OCI-LY1 (cell line): Measurements from ENCODE around the gene ZNF282.

Experiments used
- H2AFZ ChIP-seq: fragments of 200-600 bp; sonication (generic), shearing (Covaris generic); 2 replicates; pipeline ENCODE4 v1.6.0; 2014; ENCODE audit warnings: antibody characterized with exemption, mild to moderate bottlenecking, low read length
- H3F3A ChIP-seq: fragments of 200-600 bp; sonication (generic), shearing (Covaris generic); 2 replicates; pipeline ENCODE4 v1.6.0; 2014; ENCODE audit warnings: mild to moderate bottlenecking, antibody characterized with exemption, low read length, moderate library complexity; ENCODE audit not compliant: insufficient read depth
- H3K27ac ChIP-seq: fragments of 200-600 bp; sonication (generic); 2 replicates; pipeline ENCODE4 v1.5.1; 2014; ENCODE audit warnings: low read length, mixed run types, mild to moderate bottlenecking, low read depth; ENCODE audit not compliant: poor library complexity, severe bottlenecking
- H3K27me3 ChIP-seq: fragments of 200-600 bp; sonication (generic); 2 replicates; pipeline ENCODE4 v1.6.0; 2014; ENCODE audit warnings: antibody characterized with exemption, mild to moderate bottlenecking, low read length, moderate library complexity; ENCODE audit not compliant: insufficient read depth
- H3K36me3 ChIP-seq: fragments of 200-600 bp; sonication (generic); 2 replicates; pipeline ENCODE4 v1.6.1; 2014; ENCODE audit warnings: mild to moderate bottlenecking, antibody characterized with exemption, low read length, moderate library complexity, mixed read lengths; ENCODE audit not compliant: insufficient read depth
- H3K4me1 ChIP-seq: fragments of 200-600 bp; sonication (generic); 2 replicates; pipeline ENCODE4 v1.5.1; 2014; ENCODE audit warnings: mild to moderate bottlenecking, low read length, moderate library complexity; ENCODE audit not compliant: insufficient read depth, severe bottlenecking
- H3K4me2 ChIP-seq: fragments of 200-600 bp; sonication (generic), shearing (Covaris generic); 2 replicates; pipeline ENCODE4 v1.6.1; 2014; ENCODE audit warnings: low read length
- H3K4me3 ChIP-seq: fragments of 200-600 bp; sonication (generic); 2 replicates; pipeline ENCODE4 v1.5.1; 2014; ENCODE audit warnings: low read length, low read depth, mild to moderate bottlenecking, mixed read lengths; ENCODE audit not compliant: poor library complexity, severe bottlenecking
- H3K79me2 ChIP-seq: fragments of 200-600 bp; shearing (Covaris generic); 2 replicates; pipeline ENCODE4 v1.6.1; 2016; ENCODE audit warnings: mixed run types, low read length, mixed read lengths; ENCODE audit not compliant: insufficient read depth
- H3K9ac ChIP-seq: fragments of 200-600 bp; sonication (generic), shearing (Covaris generic); 2 replicates; pipeline ENCODE4 v1.6.1; 2014; ENCODE audit warnings: mild to moderate bottlenecking, low read length, mixed read lengths
- H3K9me2 ChIP-seq: fragments of 200-600 bp; sonication (generic), shearing (Covaris generic); 2 replicates; pipeline ENCODE4 v1.6.1; 2014; ENCODE audit warnings: low read depth, mild to moderate bottlenecking, low read length, mixed read lengths
- H3K9me3 ChIP-seq: fragments of 200-600 bp; shearing (Covaris generic); 2 replicates; pipeline ENCODE4 v1.6.1; 2014; ENCODE audit warnings: low read length, mixed read lengths
- H4K20me1 ChIP-seq: fragments of 200-600 bp; sonication (generic), shearing (Covaris generic); 2 replicates; pipeline ENCODE4 v1.6.0; 2016; ENCODE audit warnings: mild to moderate bottlenecking, low read length; ENCODE audit not compliant: insufficient read depth
- CTCF ChIP-seq: fragments of 200-600 bp; sonication (generic), shearing (Covaris generic); IDR thresholded peaks from 2 replicates; pipeline ENCODE4 v1.5.1; 2017; ENCODE audit warnings: mild to moderate bottlenecking, antibody characterized with exemption, low read length, moderate library complexity, mixed read lengths
- EZH2 ChIP-seq: fragments of 200-600 bp; sonication (generic), shearing (Covaris generic); IDR thresholded peaks from 2 replicates; pipeline ENCODE4 v1.8.0; 2017; ENCODE audit warnings: borderline replicate concordance, mixed run types, mild to moderate bottlenecking, antibody characterized with exemption, low read length, moderate library complexity, mixed read lengths

The ZNF282 gene

GRCh38 chr7:149156898-149157297, 38.4 kb upstream of the ZNF282 start:
- Histone ChIP-seq H3K36me3 (peaks cover 64% of the 10 kb centered on the region), H2AFZ (no peak overlapping the region), H3K4me2 (no peak overlapping the region), H3F3A (no peaks in the 10 kb centered on the region), H3K27me3 (no peaks in the 10 kb centered on the region), H3K9me3 (no peaks in the 10 kb centered on the region), H3K4me3 (no peak overlapping the region), H4K20me1 (no peaks in the 10 kb centered on the region), H3K27ac (no peak overlapping the region), H3K79me2 (peaks cover under 1% of the 10 kb centered on the region; the same call in 1 of the 2 replicates), H3K9ac (no peak overlapping the region), H3K9me2 (no peaks in the 10 kb centered on the region), H3K4me1 (no peaks in the 10 kb centered on the region)
- TF ChIP-seq CTCF (no peak), EZH2 (no peak)

GRCh38 chr7:149161241-149161848, 34.0 kb upstream of the ZNF282 start:
- TF ChIP-seq CTCF (no peak), EZH2 (no peak)
- no peak overlapping the region for H3K4me3 ChIP-seq
- no peaks in the 10 kb centered on the region for H4K20me1 ChIP-seq
- H3K9ac ChIP-seq, result no peak overlapping the region
- no peak overlapping the region for H3K4me2 ChIP-seq
- H3K4me1 ChIP-seq, result no peaks in the 10 kb centered on the region
- no peaks in the 10 kb centered on the region for H3K27me3 ChIP-seq
- H3K27ac ChIP-seq, result no peak overlapping the region
- H2AFZ ChIP-seq, result no peak overlapping the region
- H3K36me3 ChIP-seq, result peaks cover 64% of the 10 kb centered on the region
- H3K79me2 ChIP-seq, result no peaks in the 10 kb centered on the region
- no peaks in the 10 kb centered on the region for H3K9me2 ChIP-seq
- no peaks in the 10 kb centered on the region for H3F3A ChIP-seq
- H3K9me3 ChIP-seq, result no peaks in the 10 kb centered on the region

- H3K36me3 ChIP-seq, result peaks cover 73% of the 10 kb centered on the region
- H4K20me1 ChIP-seq, result no peaks in the 10 kb centered on the region
- H3K79me2 ChIP-seq, result no peaks in the 10 kb centered on the region
- no peak overlapping the region for H3K9ac ChIP-seq
- H3K4me1 ChIP-seq, result no peaks in the 10 kb centered on the region
- H3K27ac ChIP-seq, result no peak overlapping the region
- TF ChIP-seq CTCF (no peak), EZH2 (no peak)
- H2AFZ ChIP-seq, result no peak overlapping the region
- H3K9me2 ChIP-seq, result no peaks in the 10 kb centered on the region
- no peaks in the 10 kb centered on the region for H3K9me3 ChIP-seq
- H3F3A ChIP-seq, result no peaks in the 10 kb centered on the region
- H3K4me2 ChIP-seq, result no peak overlapping the region
- no peaks in the 10 kb centered on the region for H3K27me3 ChIP-seq
- H3K4me3 ChIP-seq, result no peak overlapping the region
Observed at GRCh38 chr7:149166142-149166541, 29.2 kb upstream of the ZNF282 start.
